Raji (cell line): ENCODE measurements around the gene DNAAF5.

Experiments used
- POLR2A ChIP-seq: IDR thresholded peaks from 2 replicates; pipeline ENCODE4 v1.6.1; 2011; ENCODE audit warnings: low read depth, low read length, control low read depth; ENCODE audit not compliant: insufficient read depth

DNAAF5 gene

DNA sequence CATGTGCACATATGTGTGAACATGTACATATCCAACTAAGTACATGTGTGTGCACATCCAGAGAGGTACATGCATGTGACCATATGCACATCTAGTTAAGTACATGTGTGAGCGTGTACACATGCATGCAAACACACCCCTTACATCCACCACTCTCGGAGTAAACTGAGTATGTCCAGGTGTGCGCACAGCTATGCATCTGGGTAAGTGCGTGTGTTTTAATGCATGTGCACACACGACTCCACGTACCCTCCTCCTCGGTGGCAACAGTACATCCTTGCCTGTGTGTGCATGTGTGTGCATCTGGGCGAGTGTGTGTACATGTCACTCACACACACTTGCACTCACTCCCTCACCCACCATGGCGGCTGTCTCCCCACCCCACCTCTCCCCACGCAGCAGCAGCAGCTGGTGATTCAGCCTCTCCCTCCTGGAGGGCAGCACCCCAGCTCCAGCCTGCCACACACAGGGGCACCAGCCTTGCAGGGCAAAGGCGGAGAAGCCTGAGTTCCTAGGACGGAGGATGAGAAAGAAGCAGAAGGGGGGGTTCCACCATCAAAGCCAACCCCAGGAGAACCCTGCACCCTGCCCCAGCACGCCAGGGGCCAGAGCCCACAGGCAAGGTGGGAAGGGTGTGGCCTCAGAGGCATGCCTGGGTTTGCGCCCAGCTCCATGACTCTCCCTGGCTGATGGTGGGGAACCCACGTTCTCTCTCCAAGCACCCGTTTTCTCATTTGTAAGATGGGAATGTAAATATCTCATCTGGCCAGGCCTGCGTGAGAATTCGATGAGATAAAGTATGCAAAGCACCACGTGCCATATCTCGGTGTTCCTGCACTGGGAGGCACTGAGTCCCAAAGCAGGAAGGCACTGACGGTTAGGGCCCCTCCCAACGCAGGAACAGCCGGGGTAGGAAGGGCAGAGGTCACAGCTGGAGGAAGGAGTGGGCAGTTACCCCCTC, 27.7 kb upstream of the DNAAF5 start:
- no peak for TF ChIP-seq POLR2A

DNA sequence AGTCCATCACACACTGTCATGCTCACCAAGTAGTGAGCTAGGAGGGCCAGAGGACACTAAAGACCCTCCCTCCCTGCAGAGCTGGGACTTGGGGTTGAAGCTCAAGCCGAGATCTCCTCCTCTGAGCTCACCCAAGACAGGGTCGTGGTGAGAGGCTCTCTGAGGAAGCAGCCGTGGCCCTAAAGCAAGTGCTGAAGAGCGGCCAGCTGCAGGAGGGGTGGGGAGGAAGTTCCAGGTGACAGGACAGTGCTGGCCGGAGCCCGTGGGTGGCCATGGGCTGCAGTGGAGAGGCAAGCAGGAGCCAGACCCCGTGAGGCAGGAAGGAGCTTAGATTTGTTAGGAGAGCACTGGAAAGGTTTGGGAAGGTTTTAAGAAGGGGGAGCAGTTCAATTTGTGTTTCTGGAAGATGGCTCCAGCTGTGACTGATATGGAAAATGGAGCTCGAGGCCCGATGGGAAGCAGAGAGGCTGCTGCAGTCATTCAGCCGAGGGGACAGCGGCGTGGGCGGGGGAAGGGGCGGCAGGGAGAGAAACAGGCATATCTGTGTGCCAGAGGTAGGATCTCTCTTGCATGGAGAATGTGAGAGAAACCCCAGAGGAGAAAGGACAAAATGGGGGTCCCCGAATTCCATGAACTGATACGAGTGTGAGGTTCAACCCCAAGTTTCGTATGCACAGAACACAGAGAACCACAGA, 26.9 kb upstream of the DNAAF5 start:
- TF ChIP-seq POLR2A: no peak

DNA sequence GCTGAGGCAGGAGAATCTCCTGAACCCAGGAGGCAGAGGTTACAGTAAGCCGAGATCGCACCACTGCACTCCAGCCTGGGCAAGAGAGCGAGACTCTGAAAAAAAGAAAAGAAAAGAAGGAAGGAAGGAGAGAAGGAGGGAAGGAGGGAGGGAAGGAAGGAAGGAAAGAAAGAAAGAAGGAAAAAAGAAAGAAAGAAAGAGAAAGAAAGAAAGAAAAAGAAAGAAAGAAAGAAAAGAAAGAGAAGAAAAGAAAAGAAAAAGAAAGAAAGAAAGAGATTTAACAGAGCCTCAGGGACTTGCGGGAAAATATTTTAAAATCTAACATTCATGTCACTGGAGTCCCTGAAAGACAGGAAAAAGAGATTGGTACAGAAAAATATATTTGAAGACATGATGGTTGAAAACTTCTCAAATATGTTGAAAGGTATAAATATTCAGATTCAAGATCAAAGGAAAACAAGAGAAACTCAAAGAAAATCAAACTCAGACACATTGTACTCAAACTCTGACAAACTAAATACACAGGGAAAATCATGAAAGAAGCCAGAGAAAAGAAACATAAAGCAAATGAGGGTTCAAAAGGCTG, 25.3 kb upstream of the DNAAF5 start:
- TF ChIP-seq POLR2A: no peak

DNA sequence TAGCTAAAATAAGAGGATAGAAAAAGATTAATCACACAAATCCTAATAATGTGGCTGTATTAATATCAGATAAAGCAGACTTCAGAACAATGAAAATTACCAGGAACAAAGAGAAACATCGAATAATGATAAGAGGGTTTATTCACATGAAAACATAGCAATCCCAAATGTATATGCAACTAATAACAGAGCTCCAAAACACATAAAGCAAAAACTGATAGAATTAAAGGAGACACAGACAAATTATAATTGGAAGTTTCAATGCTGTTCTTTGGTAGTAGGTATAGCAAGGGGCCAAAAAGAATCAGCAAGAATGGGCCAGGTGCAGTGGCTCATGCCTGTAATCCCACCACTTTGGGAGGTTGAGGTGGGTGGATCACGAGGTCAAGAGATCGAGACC, 23.4 kb upstream of the DNAAF5 start:
- no peak for TF ChIP-seq POLR2A

DNA sequence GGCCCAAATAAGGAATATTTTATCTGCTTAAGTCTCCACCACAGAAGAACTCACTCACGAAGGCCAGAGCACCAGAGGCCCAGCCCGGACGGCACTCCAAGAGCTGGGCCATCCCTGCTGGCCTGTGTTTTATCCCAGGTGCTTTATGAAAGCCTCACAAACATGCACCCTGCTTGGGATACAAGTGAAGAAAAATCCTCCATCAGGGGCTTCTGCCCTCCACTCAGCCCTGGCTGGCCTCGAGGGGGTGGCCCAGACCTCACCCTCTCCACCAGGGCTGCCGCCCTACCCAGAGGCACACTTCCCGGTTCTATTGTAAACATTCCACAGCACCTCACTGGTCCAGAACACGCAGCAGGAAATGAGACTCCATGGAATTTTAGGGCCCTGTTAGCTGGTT, 19.8 kb upstream of the DNAAF5 start:
- no peak for TF ChIP-seq POLR2A

DNA sequence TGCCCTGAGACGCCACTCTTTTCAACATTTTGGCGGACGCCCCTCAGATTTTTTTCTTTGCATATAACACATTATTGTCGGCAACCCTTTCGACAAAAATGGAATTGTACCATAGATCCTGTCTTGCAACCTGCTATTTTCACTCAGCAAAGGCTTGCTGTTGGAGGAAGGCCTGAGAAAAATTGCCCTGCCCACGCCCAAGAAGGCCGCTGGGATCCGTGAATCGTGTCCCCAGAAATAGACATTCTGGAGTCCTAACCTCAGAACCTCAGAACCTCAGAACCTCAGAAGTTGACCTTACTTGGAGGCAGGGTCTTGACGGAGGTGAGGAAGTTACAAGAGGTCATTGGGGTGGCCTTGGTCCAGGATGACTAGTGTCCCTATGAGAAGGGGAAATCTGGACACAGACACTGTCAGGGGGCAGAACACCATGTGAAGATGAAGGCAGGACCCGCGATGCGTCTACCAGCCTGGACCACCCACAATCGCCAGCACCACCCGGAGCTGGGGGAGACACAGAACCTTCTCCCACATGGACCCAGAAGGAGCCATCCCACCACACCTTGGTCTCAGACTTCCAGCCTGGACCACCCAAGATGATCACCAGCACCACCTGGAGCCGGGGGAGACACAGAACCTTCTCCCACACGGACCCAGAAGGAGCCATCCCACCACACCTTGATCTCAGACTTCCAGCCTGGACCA, 19.1 kb upstream of the DNAAF5 start:
- no peak for TF ChIP-seq POLR2A

DNA sequence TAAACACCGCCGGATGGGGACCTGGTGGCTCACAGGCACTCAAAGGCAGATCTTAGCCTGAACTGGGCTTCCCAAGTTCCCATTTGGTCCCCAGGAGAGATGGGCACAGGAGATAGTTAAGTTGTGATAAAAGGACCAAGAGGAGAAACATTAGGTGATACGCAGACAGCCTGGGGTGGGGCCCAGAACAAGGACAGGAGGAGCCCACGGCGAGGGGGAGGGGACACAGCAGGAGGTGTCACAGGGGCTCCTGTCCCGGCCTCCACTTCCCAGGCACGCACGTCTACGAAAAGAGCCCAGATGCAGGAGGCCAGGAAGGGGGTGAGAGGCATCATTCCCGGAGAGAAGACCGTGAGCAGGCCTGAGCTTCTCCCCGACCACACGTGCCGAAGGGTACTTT, 16.3 kb upstream of the DNAAF5 start:
- no peak for TF ChIP-seq POLR2A

DNA sequence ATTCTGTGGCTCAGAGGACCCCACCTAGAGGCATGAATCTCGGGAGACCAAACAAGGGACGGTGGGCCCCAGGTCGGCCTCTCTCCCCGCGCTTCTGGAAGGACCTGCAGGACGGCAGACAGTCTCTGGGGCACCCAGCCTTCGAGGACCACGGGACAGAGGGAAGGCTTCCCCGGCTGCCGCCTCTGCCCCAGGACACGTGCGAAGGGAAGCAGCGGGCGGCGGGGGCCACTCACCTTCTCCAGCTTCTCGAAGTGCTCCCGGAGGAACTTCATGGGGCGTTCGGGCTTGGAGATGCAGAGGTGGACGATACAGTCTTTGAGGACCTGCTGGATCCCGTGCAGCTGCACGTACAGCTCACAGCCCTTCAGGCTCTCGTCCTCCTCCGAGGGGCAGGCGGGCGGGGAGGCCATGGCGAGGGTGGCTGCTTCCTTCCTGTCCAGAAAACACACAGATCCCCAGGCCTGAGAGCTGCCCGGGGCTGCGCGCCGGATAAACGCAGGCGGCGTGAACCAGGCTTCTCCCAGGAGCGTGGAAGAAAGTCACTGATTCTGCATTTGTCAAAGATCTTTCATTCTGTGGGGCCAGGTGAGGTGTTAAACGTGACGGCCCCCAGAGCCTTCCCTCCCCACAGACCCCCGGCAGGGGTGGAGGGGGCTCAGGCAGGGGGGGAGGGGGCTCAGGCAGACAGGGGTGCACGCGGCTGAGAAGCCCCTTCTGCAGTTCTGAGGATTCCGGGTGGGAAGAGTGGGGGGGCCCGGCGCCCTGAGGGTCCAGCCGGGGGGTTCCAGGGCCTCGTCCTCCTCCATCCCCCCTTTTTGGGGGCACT, 15.2 kb upstream of the DNAAF5 start:
- TF ChIP-seq POLR2A: no peak

DNA sequence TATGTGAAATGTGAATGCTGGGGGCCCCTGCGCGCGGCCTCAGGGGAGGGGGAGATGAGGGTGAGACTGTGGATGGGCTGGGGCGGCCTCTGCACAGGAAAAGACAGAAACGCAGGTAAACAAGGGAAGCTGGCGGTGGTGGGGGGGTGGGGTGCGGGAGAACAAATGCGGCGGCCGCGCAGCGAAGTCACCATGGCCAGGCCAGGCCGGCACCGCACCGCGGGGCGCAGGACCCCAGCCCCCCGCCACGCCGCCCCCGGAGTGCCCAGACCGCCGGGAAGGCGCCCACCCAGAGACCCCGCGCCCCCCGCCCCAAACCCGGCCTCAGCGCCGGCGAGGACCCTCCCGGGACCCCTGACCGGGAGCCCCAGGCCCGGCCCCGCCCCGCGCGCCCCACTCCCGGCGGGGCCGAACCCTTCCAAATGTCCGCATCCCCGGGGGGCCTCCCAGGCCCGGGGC, 14.5 kb upstream of the DNAAF5 start:
- no peak for TF ChIP-seq POLR2A

DNA sequence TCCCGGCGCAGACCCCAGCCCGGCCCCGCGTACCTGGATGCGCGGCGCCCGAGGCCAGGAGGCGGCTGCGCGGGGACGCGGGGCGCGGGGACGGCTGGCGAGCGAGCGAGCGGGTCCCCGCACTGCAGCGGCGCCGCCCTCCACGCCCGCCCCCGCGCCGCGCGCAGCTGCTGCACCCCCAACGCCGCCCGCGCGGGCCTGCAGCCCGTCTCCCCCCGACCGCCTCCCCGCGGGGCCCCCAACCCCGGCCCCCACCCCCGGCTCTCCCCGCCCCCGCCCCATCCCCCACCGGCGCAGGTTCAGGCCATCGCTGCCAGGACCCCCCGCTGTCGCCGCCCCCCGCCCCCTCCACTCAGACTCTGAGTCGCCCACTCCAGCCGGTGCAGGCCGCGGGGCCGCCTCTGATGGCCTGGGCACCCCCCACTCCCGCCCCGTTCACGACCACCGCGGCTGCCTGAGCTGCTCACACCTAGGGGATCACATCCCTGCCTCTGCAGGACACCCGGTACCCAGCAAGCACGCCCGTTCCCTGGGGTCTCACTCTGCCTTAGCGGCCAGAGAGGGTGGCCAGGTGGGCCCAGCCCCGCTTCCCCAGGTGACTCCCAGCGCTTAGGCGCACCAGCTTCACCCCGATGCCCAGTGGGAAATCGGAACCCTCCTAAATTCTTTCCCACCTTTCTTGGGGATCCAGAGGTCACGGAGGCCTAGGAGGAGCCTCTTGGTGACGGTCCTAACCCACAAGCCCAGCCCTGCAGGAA, 13.9 kb upstream of the DNAAF5 start:
- no peak for TF ChIP-seq POLR2A

DNA sequence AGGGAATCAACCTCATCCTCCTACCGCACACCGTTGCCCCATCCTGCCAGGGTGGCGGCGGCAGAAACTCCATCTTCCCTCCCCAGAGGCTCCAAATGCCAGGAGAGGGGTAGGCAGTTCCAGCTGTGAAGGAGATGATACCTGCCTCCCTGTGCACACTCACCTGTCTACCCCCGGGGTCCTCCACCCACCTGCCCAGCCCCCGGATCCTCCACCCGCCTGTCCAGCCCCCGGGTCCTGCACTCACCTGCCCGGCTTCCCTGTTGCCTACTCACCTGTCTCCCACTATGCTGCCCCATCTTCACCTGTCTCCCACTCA, 13.4 kb upstream of the DNAAF5 start:
- no peak for TF ChIP-seq POLR2A

DNA sequence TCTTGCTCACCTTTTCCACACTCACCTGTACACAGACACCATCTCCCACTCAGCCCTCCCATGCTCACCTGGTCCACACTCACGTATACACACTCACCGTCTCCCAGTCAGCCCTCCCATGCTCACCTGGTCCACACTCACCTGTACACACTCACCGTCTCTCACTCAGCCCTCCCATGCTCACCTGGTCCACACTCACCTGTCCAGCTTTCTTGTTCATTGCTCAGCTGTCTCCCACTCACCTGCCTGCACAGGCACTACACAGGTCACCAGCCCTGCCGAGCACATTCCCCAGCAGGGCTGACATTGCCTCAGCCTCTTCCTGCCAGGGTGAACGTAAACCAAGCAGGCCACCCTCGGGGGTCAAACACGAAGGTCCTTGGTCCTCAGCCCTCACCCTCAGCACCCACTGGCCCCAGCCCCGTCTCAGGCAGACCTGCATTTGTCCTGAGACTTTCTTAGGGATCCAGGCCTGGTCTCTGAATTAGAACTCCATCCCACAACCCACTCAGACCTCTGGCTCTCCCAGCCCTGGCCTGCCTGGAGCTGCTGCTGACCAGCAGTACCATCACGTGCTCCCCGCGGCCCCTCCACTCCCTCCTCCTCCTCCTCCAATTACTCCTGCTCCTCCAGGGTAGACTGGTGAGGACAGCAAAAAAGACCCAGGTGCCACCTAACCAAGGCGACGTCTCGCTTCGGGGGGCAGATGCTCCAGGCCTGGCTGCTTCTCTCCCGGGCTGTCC, 12.8 kb upstream of the DNAAF5 start:
- TF ChIP-seq POLR2A: no peak

DNA sequence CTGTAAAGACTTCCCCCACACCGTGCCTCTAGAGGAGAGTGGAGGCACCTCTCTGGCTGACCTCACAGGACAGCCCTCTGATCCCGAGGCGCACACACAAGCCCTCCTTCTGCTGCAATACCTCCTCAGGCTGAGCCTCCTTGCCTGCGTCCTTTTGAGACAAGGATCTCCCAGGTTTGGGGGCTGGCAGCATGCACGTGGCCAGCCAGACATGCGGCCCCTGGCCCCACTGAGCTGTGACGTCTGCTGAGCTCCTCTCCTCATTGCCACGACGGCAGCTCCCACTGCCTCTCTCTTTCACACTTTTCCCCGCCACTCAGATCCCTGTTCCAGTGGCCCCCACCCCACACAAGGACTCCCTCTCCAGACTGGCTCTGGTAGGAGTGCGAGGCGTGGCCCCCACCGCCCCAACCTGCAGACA, 12.2 kb upstream of the DNAAF5 start:
- TF ChIP-seq POLR2A: no peak
